ENCODE results near the gene ALKBH2. TPM values are rescaled to one million over a fixed set of nuclear protein-coding genes. Genes with fewer than 3 reads are reported as not detected.

ALKBH2 gene
- total RNA-seq, 1 donor from 2014 or later: 18.6 TPM

DNA sequence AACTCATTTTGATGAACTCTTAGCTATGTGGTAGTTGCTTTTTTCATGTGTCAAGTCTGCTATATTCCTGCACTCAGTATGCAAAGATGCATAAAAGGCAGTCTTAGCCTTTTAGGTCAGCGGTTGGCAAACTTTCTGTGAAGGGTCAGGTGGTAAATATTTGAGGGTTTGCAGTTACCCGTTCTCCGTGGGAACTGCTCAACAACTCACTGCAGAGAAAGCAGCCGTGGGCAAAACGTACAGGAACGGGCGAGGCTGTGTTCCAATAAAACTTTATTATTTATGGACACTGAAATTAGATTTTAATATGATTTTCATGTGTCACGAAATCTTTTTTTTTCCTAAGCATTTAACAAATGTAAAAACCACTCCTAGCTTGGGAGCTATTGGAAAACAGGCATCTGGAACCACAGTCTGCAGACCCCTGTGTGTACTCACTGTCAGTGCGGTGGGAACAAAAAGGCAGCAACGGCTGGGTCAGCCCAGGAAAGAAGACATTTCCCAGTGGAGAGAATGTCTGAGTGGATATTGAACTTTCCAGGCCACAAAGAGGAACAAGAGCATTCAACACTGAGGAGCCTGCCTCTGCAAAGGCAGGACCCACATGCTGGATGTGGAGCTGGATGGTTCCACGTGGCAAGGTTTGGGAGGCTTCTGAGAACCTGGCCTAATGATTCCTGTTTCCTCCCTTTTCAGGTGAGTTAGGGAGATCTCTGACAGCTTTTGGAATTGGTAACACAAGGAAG is 19.6 kb upstream of the ALKBH2 start:
- peak overlapping the region in 1 of 2 donors; percentile 92 for H3K27ac ChIP-seq
- H3K27me3 ChIP-seq: no peaks in the 10 kb centered on the region
- peaks cover 2 to 29% of the 10 kb centered on the region in 2 donors for H3K4me1 ChIP-seq
- peaks cover 0 to 5% of the 10 kb centered on the region in 2 donors for H3K36me3 ChIP-seq
- H3K9me3 ChIP-seq: no peaks in the 10 kb centered on the region
- no peak overlapping the region for H3K4me3 ChIP-seq
- no peak for DNase-seq (ENCODE audit: low spot score in 2 of 2)
- no peak for TF ChIP-seq CTCF (IDR thresholded peaks at IDR 0.05)
- intact Hi-C loops (cut with DNase I): no loop called here

GRCh38 chr12:109110988-109111495 is 17.8 kb upstream of the ALKBH2 start:
- Histone ChIP-seq H3K36me3 (peaks cover 10 to 16% of the 10 kb centered on the region in 2 donors), H3K27ac (peak overlapping the region; percentile 92 to 93), H3K4me1 (peaks cover 2 to 19% of the 10 kb centered on the region in 2 donors), H3K4me3 (peak overlapping the region; percentile 69 to 77), H3K9me3 (no peaks in the 10 kb centered on the region), H3K27me3 (no peaks in the 10 kb centered on the region)
- no peak for TF ChIP-seq CTCF (IDR thresholded peaks at IDR 0.05)
- peak; percentile 56 to 93 for DNase-seq (ENCODE audit: low spot score in 2 of 2)
- intact Hi-C loops (cut with DNase I): loop anchor here (1.0 kb wide), 2 partner anchors 18 to 43 kb away; partner anchors contain the start of gene ALKBH2

DNA sequence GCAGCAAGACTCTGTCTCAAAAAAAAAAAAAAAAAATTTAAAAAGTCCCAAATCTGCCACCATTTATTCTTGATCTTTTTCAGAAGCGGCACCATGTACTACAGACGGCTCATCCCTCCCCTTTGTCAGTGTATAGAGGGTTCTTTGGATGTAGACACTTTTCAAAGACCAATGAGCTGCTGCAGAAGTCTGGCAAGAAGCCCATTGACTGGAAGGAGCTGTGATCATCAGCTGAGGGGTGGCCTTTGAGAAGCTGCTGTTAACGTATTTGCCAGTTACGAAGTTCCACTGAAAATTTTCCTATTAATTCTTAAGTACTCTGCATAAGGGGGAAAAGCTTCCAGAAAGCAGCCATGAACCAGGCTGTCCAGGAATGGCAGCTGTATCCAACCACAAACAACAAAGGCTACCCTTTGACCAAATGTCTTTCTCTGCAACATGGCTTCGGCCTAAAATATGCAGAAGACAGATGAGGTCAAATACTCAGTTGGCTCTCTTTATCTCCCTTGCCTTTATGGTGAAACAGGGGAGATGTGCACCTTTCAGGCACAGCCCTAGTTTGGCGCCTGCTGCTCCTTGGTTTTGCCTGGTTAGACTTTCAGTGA is 16.6 kb upstream of the ALKBH2 start:
- TF ChIP-seq CTCF (IDR thresholded peaks at IDR 0.05): no peak
- Histone ChIP-seq H3K4me3 (no peak overlapping the region), H3K27ac (peak overlapping the region; percentile 92 to 93), H3K36me3 (peaks cover 21 to 28% of the 10 kb centered on the region in 2 donors), H3K27me3 (no peaks in the 10 kb centered on the region), H3K9me3 (no peaks in the 10 kb centered on the region), H3K4me1 (peaks cover 2 to 14% of the 10 kb centered on the region in 2 donors)
- intact Hi-C loops (cut with DNase I): no loop called here
- DNase-seq (ENCODE audit: low spot score in 2 of 2): no peak

GRCh38 chr12:109105176-109105575 is 11.9 kb upstream of the ALKBH2 start:
- H3K36me3 ChIP-seq: peaks cover 53 to 64% of the 10 kb centered on the region in 2 donors

GRCh38 chr12:109102491-109102890 is 9.2 kb upstream of the ALKBH2 start:
- no peak overlapping the region for H3K27ac ChIP-seq
- peaks cover 48 to 60% of the 10 kb centered on the region in 2 donors for H3K36me3 ChIP-seq
- TF ChIP-seq CTCF (IDR thresholded peaks at IDR 0.05): no peak
- DNase-seq (ENCODE audit: low spot score in 2 of 2): no peak
- no peaks in the 10 kb centered on the region for H3K9me3 ChIP-seq
- no peak overlapping the region for H3K4me3 ChIP-seq
- H3K27me3 ChIP-seq: no peaks in the 10 kb centered on the region
- peaks cover 1 to 16% of the 10 kb centered on the region in 2 donors for H3K4me1 ChIP-seq
- intact Hi-C loops (cut with DNase I): no loop called here

More at GRCh38 chr12:109105176-109105575, 11.9 kb upstream of the ALKBH2 start:
- no peaks in the 10 kb centered on the region for H3K4me1 ChIP-seq
- H3K9me3 ChIP-seq: no peaks in the 10 kb centered on the region
- H3K27ac ChIP-seq: no peak overlapping the region
- TF ChIP-seq CTCF (IDR thresholded peaks at IDR 0.05): no peak
- H3K4me3 ChIP-seq: no peak overlapping the region
- no peaks in the 10 kb centered on the region for H3K27me3 ChIP-seq
- DNase-seq (ENCODE audit: low spot score in 2 of 2): no peak
- intact Hi-C loops (cut with DNase I): no loop called here
